ENCODE data around the gene CCDC27.

Gene CCDC27

GRCh38 chr1:3762873-3763228 lies 10.6 kb downstream of the CCDC27 start:
- Histone ChIP-seq H3K4me3 (replicated peaks; ENCODE audit: insufficient read depth, low read length) (no peak overlapping the region), H3K27ac (replicated peaks) (no peak overlapping the region), H3K27me3 (ENCODE audit: insufficient read depth, poor library complexity, severe bottlenecking) (peaks cover 5% of the 10 kb centered on the region)
- TF ChIP-seq SPI1 (IDR thresholded peaks at IDR 0.05; ENCODE audit: borderline replicate concordance, low read depth), result no peak
- TF ChIP-seq CTCF (IDR thresholded peaks at IDR 0.05; ENCODE audit: insufficient read depth, low read length), result no peak
- TF ChIP-seq POLR2AphosphoS5 (IDR thresholded peaks at IDR 0.05; ENCODE audit: low read depth), result no peak
- no peak for TF ChIP-seq REST (IDR thresholded peaks at IDR 0.05; ENCODE audit: insufficient replicate concordance, low read depth)
- no peak for TF ChIP-seq GABPA (IDR thresholded peaks at IDR 0.05; ENCODE audit: low read depth)
- DNase-seq (ENCODE audit: low read depth in 1 of 2, low spot score in 1 of 2), result no peak

GRCh38 chr1:3763351-3764125 lies 11.3 kb downstream of the CCDC27 start:
- H3K27ac ChIP-seq (replicated peaks), result no peak overlapping the region
- peaks cover 5% of the 10 kb centered on the region for H3K27me3 ChIP-seq (ENCODE audit: insufficient read depth, poor library complexity, severe bottlenecking)
- no peak overlapping the region for H3K4me3 ChIP-seq (replicated peaks; ENCODE audit: insufficient read depth, low read length)
- TF ChIP-seq GABPA (IDR thresholded peaks at IDR 0.05; ENCODE audit: low read depth), result no peak
- no peak for TF ChIP-seq CTCF (IDR thresholded peaks at IDR 0.05; ENCODE audit: insufficient read depth, low read length)
- no peak for TF ChIP-seq POLR2AphosphoS5 (IDR thresholded peaks at IDR 0.05; ENCODE audit: low read depth)
- TF ChIP-seq REST (IDR thresholded peaks at IDR 0.05; ENCODE audit: insufficient replicate concordance, low read depth), result no peak
- no peak for TF ChIP-seq SPI1 (IDR thresholded peaks at IDR 0.05; ENCODE audit: borderline replicate concordance, low read depth)
- DNase-seq (ENCODE audit: low read depth in 1 of 2, low spot score in 1 of 2), result no peak

GRCh38 chr1:3767328-3767925 lies 15.2 kb downstream of the CCDC27 start:
- H3K4me3 ChIP-seq (replicated peaks; ENCODE audit: insufficient read depth, low read length), result no peak overlapping the region
- H3K27ac ChIP-seq (replicated peaks), result no peak overlapping the region
- no peak for TF ChIP-seq GABPA (IDR thresholded peaks at IDR 0.05; ENCODE audit: low read depth)
- TF ChIP-seq REST (IDR thresholded peaks at IDR 0.05; ENCODE audit: insufficient replicate concordance, low read depth), result no peak
- TF ChIP-seq SPI1 (IDR thresholded peaks at IDR 0.05; ENCODE audit: borderline replicate concordance, low read depth), result no peak
- TF ChIP-seq CTCF (IDR thresholded peaks at IDR 0.05; ENCODE audit: insufficient read depth, low read length), result no peak
- TF ChIP-seq POLR2AphosphoS5 (IDR thresholded peaks at IDR 0.05; ENCODE audit: low read depth), result no peak
- DNase-seq (ENCODE audit: low read depth in 1 of 2, low spot score in 1 of 2), result no peak
- H3K27me3 ChIP-seq (ENCODE audit: insufficient read depth, poor library complexity, severe bottlenecking), result peaks cover 6% of the 10 kb centered on the region

All from HL-60 (cell line).